NCI-H1436 (cell line): ENCODE data around the gene PON1.

Experiments used
- DNase-seq: peaks from one replicate; lab custom pipeline; 2025; lab: John Stamatoyannopoulos, UW

Gene PON1

GRCh38 chr7:95317546-95317945, 6.8 kb downstream of the PON1 start:
- DNase-seq, result no peak

GRCh38 chr7:95316588-95316987, 7.7 kb downstream of the PON1 start:
- no peak for DNase-seq

- no peak for DNase-seq
Measured at GRCh38 chr7:95312561-95312960, 11.8 kb downstream of the PON1 start.

GRCh38 chr7:95311389-95311788, 12.9 kb downstream of the PON1 start:
- no peak for DNase-seq

DNA sequence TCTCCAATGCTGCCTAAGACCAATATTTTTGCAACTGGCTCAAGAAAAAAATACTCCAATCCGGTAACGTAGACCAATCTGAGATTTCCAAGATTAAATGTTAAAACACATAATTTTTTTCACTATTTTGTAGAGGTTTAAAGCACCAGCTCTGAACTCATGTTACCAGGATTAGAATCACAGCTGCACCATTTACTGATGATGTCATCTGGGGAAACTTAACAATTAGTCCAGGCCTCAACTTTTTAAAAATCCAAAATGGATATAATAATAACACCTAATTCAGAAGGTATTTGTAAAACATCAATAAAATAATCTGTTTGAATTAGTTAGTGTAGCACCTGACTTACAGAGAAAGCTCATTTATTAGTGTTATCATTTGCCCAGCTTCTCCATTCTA, 14.4 kb downstream of the PON1 start:
- DNase-seq, result no peak

- no peak for DNase-seq
Measured at GRCh38 chr7:95304990-95305389, 19.3 kb downstream of the PON1 start.

GRCh38 chr7:95303013-95303905, 21.1 kb downstream of the PON1 start:
- no peak for DNase-seq

DNA sequence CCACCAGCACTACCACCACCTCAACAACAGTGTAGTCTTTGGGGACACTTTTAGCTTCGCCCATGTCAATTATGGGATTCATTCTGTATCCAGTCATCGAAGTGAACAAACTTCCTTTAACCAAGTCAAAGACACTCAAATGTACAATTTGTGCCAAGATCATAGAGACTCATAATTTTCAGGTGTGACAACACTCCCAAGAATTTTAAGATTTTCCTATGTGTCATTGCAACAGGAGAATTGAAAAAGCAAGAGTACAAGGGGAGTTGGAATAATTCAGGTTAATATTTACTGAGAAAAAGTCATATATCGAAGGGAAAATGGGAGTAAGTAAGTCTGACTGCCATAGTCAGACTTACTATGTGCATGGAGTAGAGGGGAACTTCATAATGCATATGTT, 26.2 kb downstream of the PON1 start:
- DNase-seq, result no peak

DNA sequence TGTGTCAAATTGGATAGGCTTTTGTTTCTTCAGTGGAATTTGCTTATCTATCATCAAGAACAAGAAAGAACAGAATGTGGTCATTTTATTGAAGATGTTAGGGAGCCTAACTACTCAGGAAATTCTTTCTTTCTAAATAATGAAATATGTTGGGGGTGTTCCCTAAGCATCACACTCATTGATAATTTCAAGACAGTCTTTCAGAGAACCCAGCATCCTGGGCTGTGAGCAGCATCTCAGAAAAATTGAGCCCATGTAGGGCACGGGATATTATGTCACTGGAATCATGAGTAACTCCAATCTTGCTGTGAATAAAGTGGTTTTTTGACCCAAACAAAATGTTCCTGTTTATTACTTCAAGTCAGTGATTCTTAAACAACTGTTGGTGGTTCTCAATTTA, 27.3 kb downstream of the PON1 start:
- DNase-seq, result no peak

DNA sequence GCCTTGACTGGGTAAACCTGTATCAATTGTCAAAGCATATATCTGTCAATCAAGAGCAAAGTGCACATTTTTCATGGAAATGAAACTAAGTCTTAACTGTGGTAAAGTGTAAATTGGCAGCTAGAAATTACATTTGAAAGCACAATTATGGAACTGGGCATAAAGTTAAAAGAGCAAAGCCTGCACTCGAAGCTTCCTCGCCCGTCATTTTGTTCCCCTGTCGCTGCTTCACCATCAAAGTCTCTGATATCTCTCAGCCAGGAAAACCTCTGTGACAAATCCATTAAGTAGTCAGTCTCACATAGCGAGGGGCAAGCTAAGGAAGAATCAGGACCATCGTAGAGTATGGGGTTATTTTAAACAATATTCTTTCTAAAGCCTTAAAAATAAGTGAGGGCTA, 27.9 kb downstream of the PON1 start:
- DNase-seq, result no peak

GRCh38 chr7:95295397-95295796, 28.9 kb downstream of the PON1 start:
- no peak for DNase-seq

- no peak for DNase-seq
Measured at GRCh38 chr7:95290166-95290830, 34.0 kb downstream of the PON1 start.

DNA sequence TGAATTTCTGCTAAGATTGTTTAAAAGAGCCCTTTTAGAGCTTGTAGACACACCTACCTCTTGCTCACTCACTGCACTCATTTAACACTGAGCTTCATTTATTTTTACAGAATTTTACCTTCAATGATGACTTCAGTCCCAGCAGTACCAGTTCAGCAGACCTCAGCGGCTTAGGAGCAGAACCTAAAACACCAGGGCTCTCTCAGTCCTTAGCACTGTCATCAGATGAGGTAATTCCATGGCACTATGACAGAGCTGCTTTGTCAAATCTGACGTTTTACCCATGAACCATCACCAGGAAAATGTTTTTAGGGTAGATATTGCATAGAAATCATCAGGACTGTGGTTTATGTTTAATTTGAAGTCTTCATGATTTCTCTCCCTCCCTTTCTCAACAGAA, 38.2 kb downstream of the PON1 start:
- no peak for DNase-seq

DNA sequence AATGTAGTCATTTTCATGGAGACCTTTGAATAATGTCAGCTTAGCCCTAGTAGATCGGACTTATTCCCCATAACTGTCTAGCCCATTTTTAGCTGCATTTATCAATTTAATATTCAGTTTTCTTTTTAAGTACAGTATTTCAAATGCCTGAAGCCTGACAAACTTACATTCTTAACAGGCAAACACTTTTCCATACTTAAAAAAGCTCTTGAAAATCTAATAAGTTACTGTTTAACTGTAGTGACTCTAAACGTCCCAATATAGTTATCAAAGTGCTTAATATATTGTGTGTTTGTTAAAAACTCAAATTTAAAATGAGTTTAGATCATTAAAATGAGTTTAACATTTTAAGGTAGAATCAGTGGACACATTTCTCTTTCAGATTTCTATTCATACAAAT, 44.9 kb downstream of the PON1 start:
- no peak for DNase-seq

GRCh38 chr7:95276114-95276513, 48.2 kb downstream of the PON1 start:
- no peak for DNase-seq

- no peak for DNase-seq
Measured at GRCh38 chr7:95269640-95270039, 54.7 kb downstream of the PON1 start.

DNA sequence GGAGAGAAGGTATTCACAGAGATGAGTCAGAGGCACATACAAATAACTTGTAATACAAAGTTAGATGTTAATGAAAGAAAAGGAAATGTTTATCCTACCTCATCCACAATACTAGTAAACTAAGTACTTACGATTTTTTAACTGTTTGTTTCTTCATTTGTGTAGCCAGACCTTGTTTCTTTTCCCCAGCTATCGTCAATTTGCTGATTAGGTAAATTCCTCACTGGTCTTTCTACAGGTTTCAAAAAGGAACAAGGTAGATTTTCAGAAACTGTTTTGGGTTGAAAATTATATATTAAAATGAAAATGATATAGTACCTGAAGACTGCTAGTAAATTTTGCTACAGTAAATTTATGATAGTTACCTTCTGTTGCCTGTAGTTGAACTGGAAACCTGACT, 56.6 kb downstream of the PON1 start:
- DNase-seq, result no peak

DNA sequence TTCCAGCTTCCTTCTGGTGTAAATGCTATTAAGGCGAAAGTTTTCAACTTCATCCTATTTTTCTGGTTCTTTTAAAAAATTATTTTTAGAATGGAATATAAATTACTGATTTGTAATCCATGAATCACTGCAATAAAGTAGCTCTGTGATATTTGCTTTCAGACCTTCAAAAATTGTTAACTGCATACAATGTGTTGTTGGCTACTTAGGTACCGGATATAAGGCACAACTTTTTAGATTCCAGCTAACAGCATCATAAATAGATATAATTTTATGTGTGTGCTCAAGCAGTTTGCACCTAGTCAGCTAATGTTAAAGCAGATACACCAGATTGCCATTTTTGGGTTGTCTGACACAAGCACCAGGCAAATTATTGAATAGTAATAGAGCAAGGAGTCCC, 58.7 kb downstream of the PON1 start:
- no peak for DNase-seq

GRCh38 chr7:95264363-95264891, 59.9 kb downstream of the PON1 start:
- DNase-seq, result no peak

- no peak for DNase-seq
Measured at GRCh38 chr7:95263785-95264362, 60.5 kb downstream of the PON1 start.

DNA sequence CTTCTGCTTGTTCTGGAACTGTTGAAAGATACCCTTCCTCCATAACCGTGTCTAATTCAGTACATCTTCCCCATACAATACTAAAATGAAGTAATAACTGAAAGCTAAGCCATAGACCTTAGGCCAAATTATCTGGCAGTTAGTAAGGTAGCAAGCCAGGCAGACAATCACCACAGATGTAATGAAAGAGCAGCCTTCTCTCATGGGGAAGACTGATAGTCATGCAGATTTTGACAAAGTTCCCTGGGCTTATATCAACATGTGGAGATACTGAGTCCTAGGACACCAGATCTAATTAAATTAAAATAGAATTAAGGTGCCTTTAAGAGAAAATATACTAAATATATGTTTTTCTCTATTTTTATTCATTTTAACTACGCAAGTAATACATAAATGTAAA, 61.5 kb downstream of the PON1 start:
- DNase-seq, result no peak

GRCh38 chr7:95261895-95262415, 62.4 kb downstream of the PON1 start:
- DNase-seq, result no peak

DNA sequence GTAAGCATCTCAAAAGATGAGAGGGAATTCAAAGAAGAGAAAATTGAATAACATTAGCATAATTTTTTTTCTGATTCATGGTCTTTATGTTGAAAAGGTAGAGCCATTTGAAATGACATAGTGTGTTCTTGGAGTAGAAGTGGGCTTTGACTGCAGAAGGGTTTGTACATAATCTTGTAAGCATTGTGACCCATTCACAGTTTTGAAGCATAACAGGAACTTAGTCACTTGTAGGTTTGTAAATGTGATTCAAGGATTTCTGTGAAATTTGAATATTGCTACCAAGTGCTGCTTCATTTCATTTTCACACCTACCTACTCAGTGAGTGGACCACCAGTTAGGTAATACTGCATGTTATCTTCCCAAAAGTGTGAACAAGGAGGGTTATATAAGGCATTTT, 68.6 kb downstream of the PON1 start:
- DNase-seq, result no peak
